PC-3 (cell line): Measurements from ENCODE around the gene TMCO6. TPM values are rescaled to one million over a fixed set of nuclear protein-coding genes. Genes with fewer than 3 reads are reported as not detected.

ENCODE experiments used
- ATAC-seq: fragments of 200-7000 bp; cut with Tn5 transposase; 2 replicates; pipeline ENCODE4 v1.9.1; 2020; ENCODE audit warnings: mild to moderate bottlenecking, moderate library complexity
- Bru-seq: library from RNA; stranded (reverse); fragments of 400-500 nt; gene quantifications from one replicate; lab custom pipeline; 2021; lab: Mats Ljungman, UMichigan
- BruChase-seq, 2 experiments: library from RNA; stranded (reverse); fragments of 400-500 nt; gene quantifications; one replicate each; lab custom pipeline; 2021; lab: Mats Ljungman, UMichigan
- BruUV-seq: library from RNA; stranded (reverse); fragments of 400-500 nt; replicated peaks from 2 replicates; lab custom pipeline; 2021; lab: Mats Ljungman, UMichigan
- CTCF ChIA-PET: fragments of 300-600 bp; sonication (Branson Sonifier 250); formaldehyde crosslinking; loops from one replicate; lab custom pipeline; 2022; ENCODE audit warnings: antibody characterized with exemption; lab: Charles Lee
- POLR2A ChIA-PET: fragments of 300-600 bp; sonication (Branson Sonifier 250); formaldehyde crosslinking; loops from one replicate; lab custom pipeline; 2022; ENCODE audit warnings: antibody characterized with exemption; ENCODE audit not compliant: unreplicated experiment; lab: Charles Lee
- DNase-seq: peaks from one replicate; pipeline ENCODE4 v3.0.0-alpha.2; 2015
- H2AFZ ChIP-seq: fragments of 300-600 bp; sonication (generic); 2 replicates; pipeline ENCODE4 v1.6.0; 2016; ENCODE audit warnings: antibody characterized with exemption, low read length
- H3F3A ChIP-seq: fragments of 300-600 bp; sonication (generic); one replicate; pipeline ENCODE4 v1.6.0; 2017; ENCODE audit warnings: antibody characterized with exemption, low read length, control low read depth, mild to moderate bottlenecking; ENCODE audit not compliant: unreplicated experiment
- H3K27ac ChIP-seq: fragments of 300-600 bp; sonication (generic); 2 replicates; pipeline ENCODE4 v1.5.1; 2016; ENCODE audit warnings: mild to moderate bottlenecking, low read length
- H3K27me3 ChIP-seq: fragments of 300-600 bp; sonication (generic); 2 replicates; pipeline ENCODE4 v1.6.1; 2016; ENCODE audit warnings: low read length, mixed read lengths
- H3K36me3 ChIP-seq: fragments of 300-600 bp; sonication (generic); 2 replicates; pipeline ENCODE4 v1.6.1; 2016; ENCODE audit warnings: low read depth, mixed run types, low read length, mixed read lengths
- H3K4me1 ChIP-seq: fragments of 300-600 bp; sonication (generic); 2 replicates; pipeline ENCODE4 v1.5.1; 2016; ENCODE audit warnings: low read length; ENCODE audit not compliant: insufficient read depth
- H3K4me2 ChIP-seq: fragments of 300-600 bp; sonication (generic); 2 replicates; pipeline ENCODE4 v1.6.0; 2016; ENCODE audit warnings: low read length
- H3K4me3 ChIP-seq: fragments of 300-600 bp; sonication (generic); 2 replicates; pipeline ENCODE4 v1.5.1; 2016; ENCODE audit warnings: mild to moderate bottlenecking, low read length, mixed read lengths
- H3K79me2 ChIP-seq: fragments of 300-600 bp; sonication (generic); 2 replicates; pipeline ENCODE4 v1.6.1; 2017; ENCODE audit warnings: low read length, mixed read lengths
- H3K9ac ChIP-seq: fragments of 300-600 bp; sonication (generic); 2 replicates; pipeline ENCODE4 v1.6.0; 2016; ENCODE audit warnings: mild to moderate bottlenecking, low read length
- H3K9me2 ChIP-seq: fragments of 300-600 bp; sonication (generic); replicated peaks from 2 replicates; pipeline ENCODE4 v1.6.1; 2016; ENCODE audit warnings: mixed run types, low read length, mixed read lengths
- H3K9me3 ChIP-seq: fragments of 300-600 bp; sonication (generic); 2 replicates; pipeline ENCODE4 v1.6.1; 2016; ENCODE audit warnings: low read length, mixed read lengths
- H4K20me1 ChIP-seq: fragments of 300-600 bp; sonication (generic); 2 replicates; pipeline ENCODE4 v1.6.1; 2016; ENCODE audit warnings: low read length, mixed read lengths
- EZH2 ChIP-seq: fragments of 300-600 bp; sonication (generic); IDR thresholded peaks from one replicate; pipeline ENCODE4 v1.6.1; 2017; ENCODE audit warnings: antibody characterized with exemption, mild to moderate bottlenecking, low read length; ENCODE audit not compliant: unreplicated experiment
- EZH2phosphoT487 ChIP-seq: fragments of 300-600 bp; sonication (generic); IDR thresholded peaks from 2 replicates; pipeline ENCODE4 v1.6.1; 2018; ENCODE audit warnings: mild to moderate bottlenecking, antibody characterized with exemption, low read length, borderline replicate concordance
- intact Hi-C: fragments of 100-400 bp; cut with micrococcal nuclease; formaldehyde crosslinking; loops from 2 replicates; pipeline ENCODE4 v1.9.0; 2023
- long read RNA-seq: library from polyadenylated mRNA; unstranded; transcript quantifications from one replicate; pipeline ENCODE4 v2.0.0, GENCODE V29; 2021; ENCODE audit not compliant: unreplicated experiment
- total RNA-seq: library from RNA; depleted of rRNA; stranded (reverse); fragments of >200 nt; gene quantifications from 2 replicates; pipeline ENCODE4 v1.2.3, GENCODE V29; 2014; rRNA removed
- TF ChIP-seq, protein P1 (sequence below): fragments of 300-600 bp; sonication (generic); conservative IDR thresholded peaks from 2 replicates; pipeline ENCODE4 v1.5.1; 2017; ENCODE audit warnings: antibody characterized with exemption, low read depth, mild to moderate bottlenecking, low read length

TMCO6 gene
- total RNA-seq (12.7 and 16.5 TPM in 2 replicates), Bru-seq, nascent RNA (percentile 67 among the genes with signal in this experiment), BruChase-seq, experiment 1, labeled RNA remaining after a 6-hour chase (percentile 64 among the genes with signal in this experiment), BruChase-seq, experiment 2, labeled RNA remaining after a 2-hour chase (percentile 68 among the genes with signal in this experiment)
- long read RNA-seq, transcript TMCO6-203 (12 exons, 1,887 nt), result major isoform, 7 of 9 reads
- long read RNA-seq, partial matches to known transcripts, result 0 of 9 reads
- long read RNA-seq, other reads (novel, unspliced or antisense), result 2 of 9 reads

DNA sequence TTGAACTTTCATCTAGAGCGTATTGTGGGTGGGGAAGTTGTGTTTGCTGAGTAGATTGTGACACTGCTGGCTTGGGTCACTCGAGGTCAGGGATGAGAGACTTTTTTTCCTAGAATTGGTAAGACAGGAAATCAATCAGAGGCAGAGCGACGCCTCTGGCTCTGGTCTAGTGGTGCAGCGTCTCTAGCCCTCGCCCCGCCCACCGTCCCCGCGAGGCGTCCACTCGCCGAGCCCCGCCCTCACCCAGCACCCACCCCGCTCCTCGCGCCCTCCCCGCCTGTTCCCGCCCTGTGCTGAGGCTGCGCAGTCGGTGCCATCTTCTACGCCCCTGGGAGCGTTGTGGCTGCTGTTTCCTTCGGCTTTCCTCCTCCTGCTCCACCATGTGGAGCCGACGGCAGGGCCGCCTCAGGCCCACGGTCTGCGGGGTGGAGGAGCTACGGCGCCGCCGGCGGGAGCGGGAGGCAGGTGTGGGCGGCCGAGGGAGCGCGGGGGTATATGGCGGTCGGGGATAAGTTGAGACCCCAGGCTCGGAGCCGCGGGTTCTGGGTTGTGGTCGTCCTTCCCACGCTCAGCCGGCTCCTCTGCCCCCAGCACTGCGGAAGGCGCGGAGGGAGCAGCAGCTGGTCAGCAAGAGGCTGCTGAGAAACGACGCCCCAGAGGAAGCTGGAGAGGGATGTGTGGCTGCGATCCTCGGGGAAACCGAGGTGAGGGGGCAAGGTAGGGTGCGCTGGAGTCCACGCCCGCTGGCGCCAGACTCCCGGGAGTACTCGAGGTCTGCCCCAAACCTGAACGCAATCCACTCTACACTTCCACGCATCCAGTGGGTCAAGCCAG is at the start of gene TMCO6:
TSS of gene TMCO6 (plus strand) at position 304 of the 834 bp plus-strand sequence. CDS start at position 381, 77 bp downstream.
- Histone ChIP-seq H3F3A (no peaks in the 10 kb centered on the region), H3K79me2 (peaks cover 21% of the 10 kb centered on the region), H3K9me2 (no peaks in the 10 kb centered on the region), H3K4me3 (peak within 1 kb of the TSS; percentile 97), H2AFZ (peak within 1 kb of the TSS; percentile 97), H3K9me3 (no peaks in the 10 kb centered on the region), H3K36me3 (peaks cover 4% of the 10 kb centered on the region; the same call in 1 of the 2 replicates), H3K4me2 (peak within 1 kb of the TSS; percentile 99), H4K20me1 (no peaks in the 10 kb centered on the region), H3K4me1 (peaks cover 9% of the 10 kb centered on the region; the same call in 1 of the 2 replicates), H3K9ac (peak within 1 kb of the TSS; percentile 94), H3K27ac (peak within 1 kb of the TSS; percentile 39; the same call in 1 of the 2 replicates), H3K27me3 (no peaks in the 10 kb centered on the region)
- BruUV-seq, result TSS peak; percentile 54
- POLR2A ChIA-PET, result interaction anchor here (0.8 kb wide), 1 partner anchor 91 kb away, joined by 5 read pairs; no protein-coding TSS in a partner anchor
- CTCF ChIA-PET, result interaction anchor here (0.6 kb wide), 1 partner anchor 14 kb away, joined by 8 read pairs; no protein-coding TSS in a partner anchor
- DNase-seq, result peak; percentile 93
- intact Hi-C loops, result loop anchor here (1.0 to 2.0 kb wide), 3 partner anchors 8 to 92 kb away; partner anchors contain the start of genes APBB3, EIF4EBP3, IK and NDUFA2
- peak; percentile 97 for ATAC-seq
- TF ChIP-seq EZH2phosphoT487, result no peak
- TF ChIP-seq, protein P1, sequence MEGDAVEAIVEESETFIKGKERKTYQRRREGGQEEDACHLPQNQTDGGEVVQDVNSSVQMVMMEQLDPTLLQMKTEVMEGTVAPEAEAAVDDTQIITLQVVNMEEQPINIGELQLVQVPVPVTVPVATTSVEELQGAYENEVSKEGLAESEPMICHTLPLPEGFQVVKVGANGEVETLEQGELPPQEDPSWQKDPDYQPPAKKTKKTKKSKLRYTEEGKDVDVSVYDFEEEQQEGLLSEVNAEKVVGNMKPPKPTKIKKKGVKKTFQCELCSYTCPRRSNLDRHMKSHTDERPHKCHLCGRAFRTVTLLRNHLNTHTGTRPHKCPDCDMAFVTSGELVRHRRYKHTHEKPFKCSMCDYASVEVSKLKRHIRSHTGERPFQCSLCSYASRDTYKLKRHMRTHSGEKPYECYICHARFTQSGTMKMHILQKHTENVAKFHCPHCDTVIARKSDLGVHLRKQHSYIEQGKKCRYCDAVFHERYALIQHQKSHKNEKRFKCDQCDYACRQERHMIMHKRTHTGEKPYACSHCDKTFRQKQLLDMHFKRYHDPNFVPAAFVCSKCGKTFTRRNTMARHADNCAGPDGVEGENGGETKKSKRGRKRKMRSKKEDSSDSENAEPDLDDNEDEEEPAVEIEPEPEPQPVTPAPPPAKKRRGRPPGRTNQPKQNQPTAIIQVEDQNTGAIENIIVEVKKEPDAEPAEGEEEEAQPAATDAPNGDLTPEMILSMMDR, result peak; percentile 56

DNA sequence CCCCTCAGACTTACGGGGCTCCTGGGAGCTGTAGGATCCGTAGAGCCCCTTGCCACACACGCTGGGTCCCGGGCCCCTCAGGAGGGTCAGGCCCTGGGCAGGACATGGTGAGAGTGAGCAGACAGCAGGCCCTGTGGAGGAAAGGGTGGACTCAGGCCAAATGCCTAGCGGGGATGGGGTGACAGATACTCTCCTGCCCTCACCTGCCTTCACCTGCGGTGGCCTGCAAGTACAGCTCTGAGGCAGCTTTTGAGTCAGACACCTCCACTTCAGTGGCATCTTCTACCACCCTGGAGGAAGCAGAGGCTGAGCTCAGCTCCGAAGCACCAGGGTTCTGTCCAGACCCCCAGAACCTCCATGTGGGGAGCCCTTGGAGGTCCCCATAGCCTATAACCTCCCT is 48.4 kb upstream of the TMCO6 start:
- no TSS peak for BruUV-seq
- DNase-seq, result no peak

More for the DNA sequence above, 48.4 kb upstream of the TMCO6 start:
- Histone ChIP-seq H3F3A (no peaks in the 10 kb centered on the region), H3K36me3 (no peaks in the 10 kb centered on the region), H3K27ac (no peak overlapping the region), H3K27me3 (no peaks in the 10 kb centered on the region), H3K9ac (no peak overlapping the region), H2AFZ (no peak overlapping the region), H3K4me1 (no peaks in the 10 kb centered on the region), H4K20me1 (no peaks in the 10 kb centered on the region), H3K4me2 (no peak overlapping the region), H3K4me3 (no peak overlapping the region), H3K9me3 (no peaks in the 10 kb centered on the region), H3K9me2 (no peaks in the 10 kb centered on the region), H3K79me2 (no peaks in the 10 kb centered on the region)
- TF ChIP-seq EZH2, result no peak
- TF ChIP-seq, protein P1, result no peak
- TF ChIP-seq EZH2phosphoT487, result no peak
- POLR2A ChIA-PET, result no interaction called here
- ATAC-seq, result no peak
- CTCF ChIA-PET, result no interaction called here
- intact Hi-C loops, result no loop called here
